Stimulated activated CD8-positive, alpha-beta memory T cell treated with anti-CD3 and anti-CD28 coated beads, Interleukin-7, amount 100 ng/mL, for 48 hours (primary cell): ENCODE measurements around the gene BRD3.

Experiments used
- DNase-seq, 2 donors: peaks; one replicate each; pipeline ENCODE4 v3.0.0-alpha.2; 2020; ENCODE audit warnings: low read depth in 1 of 2; ENCODE audit errors: extremely low read depth in 1 of 2

The BRD3 gene

GRCh38 chr9:134040176-134040565 is 27.7 kb downstream of the BRD3 start:
- DNase-seq = no peak

DNA sequence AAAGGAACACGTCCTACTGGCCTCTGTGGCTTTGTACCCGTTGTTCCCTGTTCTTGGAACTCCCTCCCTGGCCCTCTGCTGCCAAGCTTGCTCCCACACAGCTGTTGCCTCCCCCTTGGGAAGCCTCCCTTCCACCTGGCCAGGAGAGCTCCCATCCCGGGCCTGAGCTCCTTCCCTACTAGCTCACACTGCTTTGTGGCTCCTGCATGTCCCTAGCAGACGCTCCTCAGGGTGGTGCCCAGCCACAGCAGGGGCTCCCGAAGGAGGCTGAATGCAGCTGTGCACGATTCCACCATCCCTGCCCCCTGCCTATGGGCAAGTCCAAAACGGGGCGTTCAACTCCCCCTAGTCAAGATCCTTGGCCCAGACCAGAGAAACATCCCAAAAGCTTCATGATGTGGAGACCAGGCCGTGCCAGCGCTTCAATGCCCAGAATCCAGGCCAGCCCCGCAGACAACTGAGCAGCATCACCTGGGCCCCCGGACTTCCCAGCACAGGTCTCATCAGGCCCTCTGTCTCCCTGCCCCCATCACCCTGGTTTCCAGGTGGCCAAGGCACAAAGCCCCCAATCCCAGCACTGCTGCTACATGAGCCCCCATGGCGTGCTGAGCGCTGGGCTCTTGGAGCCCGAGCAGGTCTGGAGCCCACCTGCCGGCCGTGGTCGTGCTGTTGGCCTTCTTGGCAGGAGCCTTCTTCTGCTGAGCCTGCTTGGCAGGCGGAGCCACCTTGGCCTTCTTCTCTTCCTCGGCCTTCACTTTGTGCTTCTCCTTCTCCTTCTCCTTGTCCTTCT is 28.2 kb downstream of the BRD3 start:
- no peak for DNase-seq

DNA sequence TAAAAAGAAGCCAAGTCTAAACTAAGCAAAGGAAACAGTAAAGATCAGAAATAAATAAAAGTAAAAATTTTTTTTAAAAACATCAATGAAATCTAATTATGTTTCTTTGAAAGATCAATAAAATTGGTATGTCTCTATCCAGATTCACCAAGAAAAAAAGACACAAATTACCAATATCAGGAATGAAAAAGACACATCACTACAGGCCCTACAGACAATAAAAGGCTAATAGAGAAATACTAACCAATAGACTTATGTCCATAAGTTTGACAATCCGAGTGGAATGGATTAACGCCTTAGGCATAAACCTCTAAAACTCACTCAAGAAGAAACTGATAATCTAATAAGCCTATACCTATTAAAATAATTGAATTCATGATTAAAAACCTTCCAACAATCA is 30.2 kb downstream of the BRD3 start:
- no peak for DNase-seq

GRCh38 chr9:134036130-134036529 is 31.7 kb downstream of the BRD3 start:
- DNase-seq = no peak

DNA sequence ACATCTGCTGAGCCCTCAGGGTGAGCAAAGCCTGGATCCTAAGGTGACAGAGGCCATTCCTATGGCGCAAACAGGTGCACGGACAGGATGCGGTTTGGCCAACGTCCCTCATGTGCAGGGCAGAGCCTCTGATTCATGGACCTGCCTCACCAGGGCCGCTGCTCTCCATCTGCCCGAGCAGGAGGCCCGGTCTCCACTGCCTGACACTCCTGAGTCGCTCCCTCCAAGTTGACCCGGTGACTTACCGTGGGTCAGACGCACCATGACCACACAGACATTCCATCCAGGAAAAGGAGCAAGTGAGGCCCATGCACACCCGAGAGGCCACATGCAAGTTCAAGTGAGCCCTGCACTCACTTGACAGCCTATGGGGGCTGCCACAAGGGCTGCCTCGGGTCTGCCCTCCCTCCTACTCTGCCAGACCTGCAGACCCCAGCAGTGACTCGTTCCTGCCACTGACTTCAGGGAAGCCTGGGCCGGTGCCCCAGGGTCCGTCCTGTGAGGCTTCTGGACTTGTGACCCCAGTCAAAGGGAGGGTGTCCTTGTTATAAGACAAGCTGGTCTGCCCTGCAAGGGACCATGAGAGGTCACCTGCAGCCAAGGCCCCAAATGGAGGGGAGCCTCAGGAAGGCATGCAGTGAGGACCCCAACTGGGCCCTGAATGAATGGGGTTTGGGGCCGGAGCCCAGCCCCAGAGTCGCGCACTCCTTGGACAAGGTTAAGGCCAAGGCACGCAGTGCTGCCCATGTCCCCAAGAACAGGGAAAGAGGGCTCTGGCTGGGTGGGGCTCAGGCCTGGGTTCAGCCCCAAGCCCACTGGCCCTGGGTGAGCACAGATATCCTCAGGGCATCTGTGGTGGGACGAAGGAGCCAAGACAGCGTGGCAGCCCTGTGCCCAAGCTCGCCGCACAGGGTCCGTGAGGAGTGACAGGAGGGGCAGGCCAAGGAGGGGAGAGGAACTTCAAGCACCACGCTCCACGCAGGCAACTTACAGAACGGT is 32.5 kb downstream of the BRD3 start:
- DNase-seq = no peak

DNA sequence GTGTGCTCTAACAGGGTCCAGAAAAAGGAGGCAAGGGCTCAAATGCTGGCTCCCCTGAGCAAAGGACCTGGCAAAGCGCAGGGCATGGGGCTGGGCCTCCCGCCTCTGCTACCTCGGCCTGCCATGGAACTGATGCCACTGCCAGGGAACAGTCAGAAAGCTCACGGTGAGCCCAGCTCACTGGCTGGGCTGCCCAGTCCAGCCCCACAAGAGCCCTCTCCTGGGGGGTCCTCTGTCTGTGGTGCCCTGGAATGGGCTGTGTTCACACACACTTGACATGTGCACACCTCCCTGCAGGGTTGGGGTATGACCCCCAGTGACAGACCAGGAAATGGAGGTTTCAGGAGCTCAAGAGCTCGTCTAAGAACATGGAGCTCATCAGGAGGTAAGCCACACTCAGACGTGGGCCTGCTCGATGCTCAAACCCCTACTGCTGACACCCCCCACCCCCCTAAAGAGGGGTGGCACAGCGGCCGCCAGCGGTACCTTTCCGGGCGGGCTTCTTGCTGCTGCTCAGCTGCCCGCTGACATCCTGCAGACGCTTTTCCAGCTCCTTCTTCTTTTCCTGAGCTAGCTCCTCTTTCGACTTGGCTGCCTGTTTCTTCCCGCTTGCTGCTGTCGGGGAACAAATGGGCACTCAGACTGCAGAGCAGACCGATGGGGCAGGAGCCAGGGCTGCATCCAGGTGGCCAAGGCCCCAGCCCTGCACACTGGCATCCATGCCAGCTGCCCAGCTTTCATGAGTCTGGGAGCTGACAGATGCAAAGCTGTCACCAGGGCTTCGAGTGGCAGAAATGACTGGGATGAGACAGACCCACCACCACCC is 33.4 kb downstream of the BRD3 start:
- DNase-seq = no peak

- DNase-seq = no peak
These were observed 34.2 kb downstream of the BRD3 start for GRCh38 chr9:134033516-134034214.

GRCh38 chr9:134032456-134033222 is 35.2 kb downstream of the BRD3 start:
- no peak for DNase-seq

- DNase-seq = no peak
These were observed 36.0 kb downstream of the BRD3 start for GRCh38 chr9:134031783-134032182.

GRCh38 chr9:134030821-134031470 is 36.9 kb downstream of the BRD3 start:
- no peak for DNase-seq

- DNase-seq = no peak
These were observed 38.3 kb downstream of the BRD3 start for GRCh38 chr9:134029248-134030226.

- no peak for DNase-seq
These were observed 39.1 kb downstream of the BRD3 start for GRCh38 chr9:134028575-134029247.

DNA sequence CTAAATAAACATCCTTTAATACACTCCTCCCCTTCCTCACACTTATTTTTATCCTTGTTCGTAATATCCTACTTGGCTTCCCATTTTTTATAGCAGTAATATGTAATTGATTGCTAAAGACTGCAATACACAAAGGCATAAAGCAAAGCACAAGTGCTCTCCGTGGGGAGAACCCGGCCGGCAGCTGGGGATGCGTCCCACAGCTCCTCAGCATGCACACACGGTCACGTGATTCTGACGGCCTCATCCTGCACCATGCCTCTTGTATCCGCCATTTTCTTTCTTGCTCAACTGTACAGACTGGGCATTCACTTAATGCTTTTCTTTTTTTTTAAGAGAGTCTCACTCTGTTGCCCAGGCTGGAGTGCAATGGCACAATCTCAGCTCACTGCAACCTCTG is 39.8 kb downstream of the BRD3 start:
- no peak for DNase-seq

DNA sequence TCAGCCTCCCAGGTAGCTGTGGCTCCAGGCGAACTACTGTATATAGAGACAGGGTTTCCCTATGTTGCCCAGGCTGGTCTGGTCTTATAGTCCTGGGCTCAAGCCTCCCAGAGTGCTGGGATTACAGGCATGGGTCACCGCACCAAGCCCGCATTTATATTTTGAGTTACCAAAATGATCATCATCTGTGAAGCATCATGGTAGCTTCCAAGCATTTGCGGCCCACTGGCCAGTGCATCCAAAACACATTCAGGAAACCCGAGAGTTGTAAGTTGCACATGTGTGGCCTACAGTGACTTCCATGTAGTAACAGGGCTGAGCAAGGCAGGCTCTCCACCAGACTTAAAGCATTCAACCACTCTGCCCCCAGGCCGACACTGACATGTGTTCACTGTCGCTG is 40.3 kb downstream of the BRD3 start:
- DNase-seq = no peak

DNA sequence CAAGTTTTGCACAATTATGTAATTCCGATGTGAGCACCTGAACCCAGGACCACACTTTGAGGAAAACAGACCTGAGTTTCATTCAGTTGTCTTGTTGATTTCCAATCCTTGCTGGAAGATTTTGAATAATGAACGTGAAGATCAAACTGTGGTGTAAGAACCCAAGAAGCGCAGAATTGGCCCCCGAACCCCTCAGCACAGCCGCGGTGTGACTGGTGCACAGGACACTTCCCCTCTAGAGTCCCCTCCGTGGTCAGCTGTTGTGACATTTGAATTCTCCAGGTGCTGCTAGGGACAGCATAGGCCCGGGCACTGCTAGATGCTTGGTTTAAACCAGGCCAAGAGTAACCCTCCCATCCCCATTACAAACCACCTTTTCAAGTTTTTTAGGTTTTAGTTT is 40.8 kb downstream of the BRD3 start:
- DNase-seq = no peak

DNA sequence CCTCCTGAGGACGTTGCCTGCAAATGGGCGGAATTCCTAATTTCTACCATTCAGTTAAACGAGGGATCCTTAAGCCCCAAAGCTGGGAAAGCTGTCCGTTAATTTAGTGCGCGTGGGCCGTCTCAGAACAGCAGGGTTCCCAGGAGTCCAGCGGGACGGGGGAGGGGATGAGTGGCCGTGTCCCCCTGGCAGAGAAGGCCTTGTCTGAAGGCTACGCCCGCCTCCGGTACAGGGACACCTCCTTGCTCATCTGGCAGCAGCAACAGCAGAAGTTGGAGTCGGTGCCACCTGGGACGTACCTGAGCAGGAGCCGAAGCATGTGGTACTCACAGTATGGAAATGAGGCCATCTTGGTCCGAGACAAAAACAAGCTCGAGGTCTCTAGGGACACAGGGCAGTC is 41.2 kb downstream of the BRD3 start:
- DNase-seq = no peak
